Right lobe of liver (tissue), 4 donors: ENCODE measurements around the gene AHNAK.

Source experiments
- POLR2A ChIP-seq: fragments of 450-650 bp; IDR thresholded peaks from one replicate; pipeline ENCODE4 v1.6.1; 2017; ENCODE audit warnings: antibody characterized with exemption, mild to moderate bottlenecking
- TF ChIP-seq, protein P1 (sequence below), 4 donors: fragments of 200-600 bp in 3 of 4; fragments of 450-650 bp in 1 of 4; IDR thresholded peaks; one replicate each; pipeline versions ENCODE4 v1.5.1 to v1.8.0; 2016 to 2022; ENCODE audit warnings: antibody characterized with exemption in 4 of 4, mild to moderate bottlenecking in 2 of 4
- donor health status: DM: no; HTN: no; CAD: no.
- donor health status: DM: no; HTN: no; CAD: no.
- donor health status: DM: no; HTN: yes; CAD: no.

DNA sequence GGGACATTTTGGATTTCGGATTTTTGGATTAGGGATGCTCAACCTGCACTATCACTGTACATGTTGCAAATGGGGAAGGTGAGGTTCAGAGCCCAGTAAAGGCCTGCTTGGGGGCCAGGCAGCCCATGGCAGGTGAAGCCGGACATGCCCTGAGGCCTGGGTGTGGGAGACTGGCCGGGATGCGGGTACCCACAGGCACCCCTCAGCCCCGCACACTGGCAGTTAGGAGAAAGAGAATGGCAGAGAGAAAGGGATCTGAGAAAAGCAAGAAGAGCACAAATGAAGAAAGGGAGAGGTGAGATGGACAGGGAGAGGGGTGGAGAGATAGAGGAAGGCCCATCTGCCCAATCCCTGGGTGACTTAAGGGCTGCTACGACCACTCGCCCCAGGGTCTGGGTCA is 75.0 kb downstream of the AHNAK start:
- TF ChIP-seq, protein P1, sequence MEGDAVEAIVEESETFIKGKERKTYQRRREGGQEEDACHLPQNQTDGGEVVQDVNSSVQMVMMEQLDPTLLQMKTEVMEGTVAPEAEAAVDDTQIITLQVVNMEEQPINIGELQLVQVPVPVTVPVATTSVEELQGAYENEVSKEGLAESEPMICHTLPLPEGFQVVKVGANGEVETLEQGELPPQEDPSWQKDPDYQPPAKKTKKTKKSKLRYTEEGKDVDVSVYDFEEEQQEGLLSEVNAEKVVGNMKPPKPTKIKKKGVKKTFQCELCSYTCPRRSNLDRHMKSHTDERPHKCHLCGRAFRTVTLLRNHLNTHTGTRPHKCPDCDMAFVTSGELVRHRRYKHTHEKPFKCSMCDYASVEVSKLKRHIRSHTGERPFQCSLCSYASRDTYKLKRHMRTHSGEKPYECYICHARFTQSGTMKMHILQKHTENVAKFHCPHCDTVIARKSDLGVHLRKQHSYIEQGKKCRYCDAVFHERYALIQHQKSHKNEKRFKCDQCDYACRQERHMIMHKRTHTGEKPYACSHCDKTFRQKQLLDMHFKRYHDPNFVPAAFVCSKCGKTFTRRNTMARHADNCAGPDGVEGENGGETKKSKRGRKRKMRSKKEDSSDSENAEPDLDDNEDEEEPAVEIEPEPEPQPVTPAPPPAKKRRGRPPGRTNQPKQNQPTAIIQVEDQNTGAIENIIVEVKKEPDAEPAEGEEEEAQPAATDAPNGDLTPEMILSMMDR (IDR thresholded peaks at IDR 0.05), result no peak
- no peak for TF ChIP-seq POLR2A
